HAP-1 (cell line): ENCODE data around the gene TEKT2.

ENCODE experiments used
- DNase-seq, 2 experiments: peaks; one replicate each; pipeline ENCODE4 v3.0.0-alpha.2; 2016 to 2020; ENCODE audit warnings: low spot score in 2 of 2
- H3K27me3 ChIP-seq: fragments of 250-450 bp; sonication (Bioruptor Pico); 2 replicates; pipeline ENCODE4 v1.5.1; 2020; ENCODE audit warnings: low read depth, mild to moderate bottlenecking, moderate library complexity
- H3K36me3 ChIP-seq: fragments of 250-450 bp; sonication (Bioruptor Pico); replicated peaks from 2 replicates; pipeline ENCODE4 v1.5.1; 2020; ENCODE audit warnings: mild to moderate bottlenecking
- H3K4me1 ChIP-seq: fragments of 250-450 bp; sonication (Bioruptor Pico); 2 replicates; pipeline ENCODE4 v1.5.1; 2020; ENCODE audit warnings: mild to moderate bottlenecking
- H3K4me3 ChIP-seq: fragments of 250-450 bp; sonication (Bioruptor Pico); 2 replicates; pipeline ENCODE4 v1.5.1; 2020; ENCODE audit warnings: mild to moderate bottlenecking, moderate library complexity
- H3K9me3 ChIP-seq: fragments of 250-450 bp; sonication (Bioruptor Pico); 2 replicates; pipeline ENCODE4 v1.5.1; 2020; ENCODE audit warnings: mild to moderate bottlenecking, moderate library complexity
- in situ Hi-C: fragments of 300-500 bp; cut with MboI; formaldehyde crosslinking; loops from 3 replicates; pipeline ENCODE4 v1.14.3; 2020; ENCODE audit warnings: low sequenced_read_pairs, inconsistent platforms, mixed read lengths

Gene TEKT2

GRCh38 chr1:36081926-36082485, 1.9 kb upstream of the TEKT2 start:
- Histone ChIP-seq H3K4me1 (peaks cover 1% of the 10 kb centered on the region; the same call in 1 of the 2 replicates), H3K4me3 (no peak overlapping the region), H3K9me3 (no peaks in the 10 kb centered on the region), H3K36me3 (no peaks in the 10 kb centered on the region), H3K27me3 (no peaks in the 10 kb centered on the region)
- no peak for DNase-seq
- in situ Hi-C loops: no loop called here

GRCh38 chr1:36083219-36083618, 675 bp upstream of the TEKT2 start:
- Histone ChIP-seq H3K27me3 (no peaks in the 10 kb centered on the region), H3K36me3 (no peaks in the 10 kb centered on the region), H3K4me1 (peaks cover under 1% of the 10 kb centered on the region), H3K9me3 (no peaks in the 10 kb centered on the region), H3K4me3 (no peak overlapping the region)
- no peak for DNase-seq
- in situ Hi-C loops: no loop called here

GRCh38 chr1:36084497-36085115, 712 bp downstream of the TEKT2 start:
- H3K27me3 ChIP-seq: no peaks in the 10 kb centered on the region
- H3K4me1 ChIP-seq: peaks cover 3% of the 10 kb centered on the region
- no peak for DNase-seq
- H3K9me3 ChIP-seq: no peaks in the 10 kb centered on the region
- peaks cover 4% of the 10 kb centered on the region; the same call in 1 of the 2 replicates for H3K36me3 ChIP-seq
- no peak overlapping the region for H3K4me3 ChIP-seq
- in situ Hi-C loops: no loop called here

- Histone ChIP-seq H3K36me3 (peaks cover 4% of the 10 kb centered on the region; the same call in 1 of the 2 replicates), H3K27me3 (no peaks in the 10 kb centered on the region), H3K9me3 (no peaks in the 10 kb centered on the region), H3K4me3 (no peak overlapping the region), H3K4me1 (peaks cover 3% of the 10 kb centered on the region)
- in situ Hi-C loops: no loop called here
- no peak for DNase-seq
Measured at GRCh38 chr1:36085126-36085525, 1.2 kb downstream of the TEKT2 start.

GRCh38 chr1:36085686-36086526, 2.0 kb downstream of the TEKT2 start:
- Histone ChIP-seq H3K36me3 (peaks cover 5% of the 10 kb centered on the region; the same call in 1 of the 2 replicates), H3K27me3 (no peaks in the 10 kb centered on the region), H3K4me1 (peaks cover 3% of the 10 kb centered on the region), H3K9me3 (no peaks in the 10 kb centered on the region), H3K4me3 (no peak overlapping the region)
- in situ Hi-C loops: no loop called here
- no peak for DNase-seq

GRCh38 chr1:36086529-36087232, 2.8 kb downstream of the TEKT2 start:
- in situ Hi-C loops: no loop called here
- Histone ChIP-seq H3K4me3 (no peak overlapping the region), H3K4me1 (peaks cover 3% of the 10 kb centered on the region), H3K9me3 (no peaks in the 10 kb centered on the region), H3K36me3 (peaks cover 13% of the 10 kb centered on the region), H3K27me3 (no peaks in the 10 kb centered on the region)
- DNase-seq: no peak

GRCh38 chr1:36087233-36088123, 3.6 kb downstream of the TEKT2 start:
- Histone ChIP-seq H3K4me3 (no peak overlapping the region; the same call in 1 of the 2 replicates), H3K4me1 (peaks cover 3% of the 10 kb centered on the region), H3K36me3 (peaks cover 21% of the 10 kb centered on the region), H3K9me3 (no peaks in the 10 kb centered on the region), H3K27me3 (no peaks in the 10 kb centered on the region)
- in situ Hi-C loops: no loop called here
- DNase-seq: no peak

GRCh38 chr1:36088265-36088576, 4.3 kb downstream of the TEKT2 start:
- Histone ChIP-seq H3K4me1 (peaks cover 3% of the 10 kb centered on the region), H3K9me3 (no peaks in the 10 kb centered on the region), H3K27me3 (no peaks in the 10 kb centered on the region), H3K4me3 (peak overlapping the region; percentile 97), H3K36me3 (peaks cover 28% of the 10 kb centered on the region)
- DNase-seq: no peak
- in situ Hi-C loops: no loop called here

- peak; percentile 83 to 93 for DNase-seq
- H3K9me3 ChIP-seq: no peaks in the 10 kb centered on the region
- peaks cover 3% of the 10 kb centered on the region for H3K4me1 ChIP-seq
- in situ Hi-C loops: no loop called here
- peaks cover 34% of the 10 kb centered on the region for H3K36me3 ChIP-seq
- H3K27me3 ChIP-seq: no peaks in the 10 kb centered on the region
- peak within 1 kb of the TSS; percentile 97 for H3K4me3 ChIP-seq
Measured at GRCh38 chr1:36088577-36089392, 4.9 kb downstream of the TEKT2 start, which contains the start of gene ADPRS. Gene ADPRS (plus strand): TSS chr1:36088892. CDS start chr1:36088905, 13 bp downstream.

- Histone ChIP-seq H3K27me3 (no peaks in the 10 kb centered on the region), H3K4me3 (peak overlapping the region; percentile 97), H3K4me1 (peaks cover 3% of the 10 kb centered on the region), H3K36me3 (peaks cover 42% of the 10 kb centered on the region), H3K9me3 (no peaks in the 10 kb centered on the region)
- DNase-seq: peak; percentile 26 to 44
- in situ Hi-C loops: loop anchor here (5.0 kb wide), 1 partner anchor 98 kb away; no protein-coding TSS in a partner anchor
Measured at GRCh38 chr1:36089393-36090121, 5.7 kb downstream of the TEKT2 start.

GRCh38 chr1:36091141-36091540, 7.2 kb downstream of the TEKT2 start:
- peaks cover 56% of the 10 kb centered on the region for H3K36me3 ChIP-seq
- no peak for DNase-seq
- peaks cover 3% of the 10 kb centered on the region for H3K4me1 ChIP-seq
- no peaks in the 10 kb centered on the region for H3K27me3 ChIP-seq
- H3K4me3 ChIP-seq: no peak overlapping the region
- in situ Hi-C loops: loop anchor here (5.0 kb wide), 1 partner anchor 96 kb away; no protein-coding TSS in a partner anchor
- H3K9me3 ChIP-seq: no peaks in the 10 kb centered on the region

GRCh38 chr1:36091698-36092097, 7.8 kb downstream of the TEKT2 start:
- no peak for DNase-seq
- H3K4me3 ChIP-seq: no peak overlapping the region
- in situ Hi-C loops: loop anchor here (5.0 kb wide), 1 partner anchor 96 kb away; no protein-coding TSS in a partner anchor
- no peaks in the 10 kb centered on the region for H3K27me3 ChIP-seq
- peaks cover 3% of the 10 kb centered on the region for H3K4me1 ChIP-seq
- H3K9me3 ChIP-seq: no peaks in the 10 kb centered on the region
- H3K36me3 ChIP-seq: peaks cover 60% of the 10 kb centered on the region
